Progenitor cell of endocrine pancreas (in vitro differentiated cells): ENCODE data around the gene CCDC88C. TPM values are rescaled to one million over a fixed set of nuclear protein-coding genes. Genes with fewer than 3 reads are reported as not detected.

Experiments
- DNase-seq: peaks from one replicate; pipeline ENCODE4 v3.0.0; 2021; ENCODE audit warnings: low spot score; ENCODE audit not compliant: unreplicated experiment
- H3K27ac Mint-ChIP-seq: 2 replicates; pipeline ENCODE4 v1.8.0; 2021; ENCODE audit warnings: mild to moderate bottlenecking, moderate library complexity, mixed read lengths
- H3K27me3 Mint-ChIP-seq: 2 replicates; pipeline ENCODE4 v1.8.0; 2021; ENCODE audit warnings: mixed read lengths
- H3K36me3 Mint-ChIP-seq: 2 replicates; pipeline ENCODE4 v1.8.0; 2022; ENCODE audit warnings: mixed read lengths; ENCODE audit not compliant: insufficient read depth
- H3K4me1 Mint-ChIP-seq: 2 replicates; pipeline ENCODE4 v1.8.0; 2021; ENCODE audit warnings: low read depth, mixed read lengths
- H3K4me3 Mint-ChIP-seq: 2 replicates; pipeline ENCODE4 v1.8.0; 2021; ENCODE audit warnings: low read depth, mild to moderate bottlenecking, moderate library complexity, mixed read lengths
- H3K9me3 Mint-ChIP-seq: 2 replicates; pipeline ENCODE4 v1.8.0; 2021; ENCODE audit warnings: low read depth, mixed read lengths
- CTCF ChIP-seq: fragments of 200-600 bp; sonication (generic); IDR thresholded peaks from one replicate; pipeline ENCODE4 v1.5.0; 2021; ENCODE audit warnings: antibody characterized with exemption, mild to moderate bottlenecking; ENCODE audit not compliant: unreplicated experiment
- total RNA-seq: library from RNA; stranded (reverse); gene quantifications from 2 replicates; pipeline ENCODE4 v1.2.1, GENCODE V29; 2021

CCDC88C gene
- total RNA-seq, 1 donor from 2014 or later: 78.1 TPM

DNA sequence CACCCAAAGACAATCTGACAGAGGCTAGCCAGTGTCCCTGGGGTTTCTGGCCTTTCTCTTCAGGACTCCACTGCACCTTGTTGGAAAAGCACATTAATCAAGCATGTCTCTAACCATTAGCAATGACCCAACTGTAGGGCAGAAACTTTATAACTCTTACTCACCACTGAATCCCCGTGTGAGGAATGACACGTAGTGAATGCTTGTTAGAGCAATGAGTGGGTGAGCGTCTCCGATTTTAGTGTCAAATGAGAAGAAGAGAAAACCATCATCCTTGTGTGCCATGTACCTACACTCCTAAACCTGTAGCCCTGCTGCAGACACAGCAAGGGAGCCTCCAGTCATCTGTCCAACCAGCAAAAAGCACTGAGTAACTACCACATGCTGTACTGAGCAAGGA is 116.7 kb downstream of the CCDC88C start:
- H3K27me3 Mint-ChIP-seq: no peaks in the 10 kb centered on the region
- H3K27ac Mint-ChIP-seq: no peak overlapping the region
- H3K9me3 Mint-ChIP-seq: no peaks in the 10 kb centered on the region
- TF ChIP-seq CTCF: no peak
- no peak overlapping the region for H3K4me3 Mint-ChIP-seq
- H3K36me3 Mint-ChIP-seq: peaks cover 44% of the 10 kb centered on the region
- no peaks in the 10 kb centered on the region for H3K4me1 Mint-ChIP-seq
- DNase-seq: no peak

DNA sequence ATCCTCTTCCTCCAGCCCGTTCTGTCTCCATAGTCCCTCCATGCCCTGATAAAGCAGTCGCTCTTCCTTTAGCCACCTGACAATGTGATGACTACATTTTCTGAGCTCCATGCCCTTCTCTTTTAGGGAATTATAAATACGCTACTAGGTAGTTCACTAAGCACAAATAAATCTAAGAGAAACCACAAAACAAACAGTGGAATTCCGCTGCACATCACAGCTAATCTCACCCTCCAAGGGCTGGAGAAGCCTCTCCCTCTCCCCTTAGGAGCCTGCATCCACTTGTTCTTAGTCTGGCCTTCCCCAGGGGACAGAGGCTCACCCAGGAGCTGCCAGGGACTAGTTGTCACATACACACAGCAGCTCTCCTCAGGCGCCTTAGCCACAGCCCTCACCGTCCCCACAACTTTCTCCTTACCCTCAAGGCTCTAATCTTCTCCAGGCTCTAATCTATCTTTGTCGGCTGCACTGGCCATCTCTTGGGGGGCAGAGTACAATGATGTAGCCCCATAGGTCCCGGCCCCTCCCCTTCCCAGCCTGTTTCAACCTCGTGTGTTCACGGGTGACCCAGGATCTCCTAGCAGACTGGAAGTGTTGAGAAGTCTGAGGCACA is 117.2 kb downstream of the CCDC88C start:
- H3K27me3 Mint-ChIP-seq: no peaks in the 10 kb centered on the region
- no peaks in the 10 kb centered on the region for H3K9me3 Mint-ChIP-seq
- DNase-seq: no peak
- H3K4me1 Mint-ChIP-seq: no peaks in the 10 kb centered on the region
- no peak for TF ChIP-seq CTCF
- no peak overlapping the region for H3K4me3 Mint-ChIP-seq
- H3K27ac Mint-ChIP-seq: peak overlapping the region; percentile 38
- H3K36me3 Mint-ChIP-seq: peaks cover 39% of the 10 kb centered on the region

- peak overlapping the region; percentile 38 for H3K27ac Mint-ChIP-seq
- DNase-seq: no peak
- no peak overlapping the region for H3K4me3 Mint-ChIP-seq
- no peaks in the 10 kb centered on the region for H3K4me1 Mint-ChIP-seq
- H3K27me3 Mint-ChIP-seq: no peaks in the 10 kb centered on the region
- no peak for TF ChIP-seq CTCF
- H3K9me3 Mint-ChIP-seq: no peaks in the 10 kb centered on the region
- peaks cover 33% of the 10 kb centered on the region for H3K36me3 Mint-ChIP-seq
Observed at GRCh38 chr14:91299121-91300115, 118.2 kb downstream of the CCDC88C start.

- TF ChIP-seq CTCF: no peak
- Mint-ChIP-seq H3K4me3 (no peak overlapping the region), H3K9me3 (no peaks in the 10 kb centered on the region), H3K4me1 (no peaks in the 10 kb centered on the region), H3K27ac (no peak overlapping the region), H3K27me3 (no peaks in the 10 kb centered on the region), H3K36me3 (peaks cover 37% of the 10 kb centered on the region)
- no peak for DNase-seq
Observed at GRCh38 chr14:91298576-91298975, 119.0 kb downstream of the CCDC88C start.

DNA sequence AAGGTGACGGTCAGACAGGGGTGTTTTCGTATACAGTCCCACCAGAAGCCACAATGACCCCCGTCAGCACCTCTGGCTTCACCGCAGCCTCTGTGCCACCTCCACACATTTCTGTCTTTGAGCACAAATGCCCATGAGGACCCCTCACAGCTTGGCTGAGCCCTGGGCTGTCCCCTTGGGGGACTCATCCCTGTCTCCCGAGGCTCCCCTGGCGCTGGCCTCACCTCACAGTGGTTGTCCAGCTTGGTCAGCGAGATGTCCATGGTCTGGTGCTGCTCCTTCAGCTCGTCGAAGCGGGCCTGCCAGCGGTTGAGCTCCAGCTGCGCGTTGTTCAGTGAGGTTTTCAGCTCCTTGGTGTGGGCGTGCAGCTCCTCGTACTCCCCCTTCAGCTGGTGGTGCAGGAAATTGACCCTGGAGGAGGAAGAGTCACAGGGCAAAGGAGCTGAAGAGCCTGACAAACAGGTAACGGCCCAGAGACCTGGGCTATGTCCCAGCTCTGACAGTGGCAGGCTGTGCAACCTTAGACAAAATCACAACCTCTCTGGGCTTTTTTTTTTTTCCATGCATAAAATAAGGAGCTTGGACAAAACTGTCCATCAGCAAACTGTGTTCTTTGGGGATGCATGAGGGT is 120.4 kb downstream of the CCDC88C start:
- H3K4me3 Mint-ChIP-seq: no peak overlapping the region
- H3K27me3 Mint-ChIP-seq: no peaks in the 10 kb centered on the region
- H3K27ac Mint-ChIP-seq: no peak overlapping the region
- DNase-seq: no peak
- H3K36me3 Mint-ChIP-seq: peaks cover 40% of the 10 kb centered on the region
- no peaks in the 10 kb centered on the region for H3K9me3 Mint-ChIP-seq
- no peak for TF ChIP-seq CTCF
- H3K4me1 Mint-ChIP-seq: no peaks in the 10 kb centered on the region
